Chondrocyte (in vitro differentiated cells): ENCODE measurements around the gene PINK1. TPM values are rescaled to one million over a fixed set of nuclear protein-coding genes. Genes with fewer than 3 reads are reported as not detected.

ENCODE experiments used
- DNase-seq: peaks from one replicate; pipeline ENCODE4 v3.0.0; 2021; ENCODE audit warnings: mixed read lengths, low spot score
- H3K27ac Mint-ChIP-seq: one replicate; pipeline ENCODE4 v1.8.0; 2021; ENCODE audit warnings: mild to moderate bottlenecking, moderate library complexity, mixed read lengths; ENCODE audit not compliant: unreplicated experiment
- H3K27me3 Mint-ChIP-seq: 2 replicates; pipeline ENCODE4 v1.8.0; 2021; ENCODE audit warnings: low read depth, mixed read lengths
- H3K36me3 Mint-ChIP-seq: 2 replicates; pipeline ENCODE4 v1.8.0; 2021; ENCODE audit warnings: low read depth, mixed read lengths
- H3K4me1 Mint-ChIP-seq: 2 replicates; pipeline ENCODE4 v1.8.0; 2021; ENCODE audit warnings: low read depth, mild to moderate bottlenecking, mixed read lengths
- H3K4me3 Mint-ChIP-seq: one replicate; pipeline ENCODE4 v1.8.0; 2021; ENCODE audit warnings: mild to moderate bottlenecking, moderate library complexity, mixed read lengths; ENCODE audit not compliant: unreplicated experiment
- H3K9me3 Mint-ChIP-seq: 2 replicates; pipeline ENCODE4 v1.8.0; 2021; ENCODE audit warnings: low read depth, mixed read lengths
- long read RNA-seq: library from polyadenylated mRNA; stranded (forward); transcript quantifications from one replicate; pipeline ENCODE4 v2.0.0, GENCODE V29; 2021
- total RNA-seq: library from RNA; stranded (reverse); gene quantifications from 3 replicates; pipeline ENCODE4 v1.2.1, GENCODE V29; 2021
- TF ChIP-seq, protein P1 (sequence below): fragments of 200-600 bp; sonication (generic); IDR thresholded peaks from 2 replicates; pipeline ENCODE4 v1.5.0; 2021; ENCODE audit warnings: antibody characterized with exemption, mild to moderate bottlenecking, moderate library complexity

PINK1 gene
- total RNA-seq, result 42.6 to 45.1 TPM (median 42.8 TPM) in 3 replicates
- long read RNA-seq, transcript PINK1-201 (8 exons, 2,660 nt), result major isoform, 164 of 206 reads
- long read RNA-seq, partial matches to known transcripts, result 31 of 206 reads
- long read RNA-seq, other reads (novel, unspliced or antisense), result 11 of 206 reads

DNA sequence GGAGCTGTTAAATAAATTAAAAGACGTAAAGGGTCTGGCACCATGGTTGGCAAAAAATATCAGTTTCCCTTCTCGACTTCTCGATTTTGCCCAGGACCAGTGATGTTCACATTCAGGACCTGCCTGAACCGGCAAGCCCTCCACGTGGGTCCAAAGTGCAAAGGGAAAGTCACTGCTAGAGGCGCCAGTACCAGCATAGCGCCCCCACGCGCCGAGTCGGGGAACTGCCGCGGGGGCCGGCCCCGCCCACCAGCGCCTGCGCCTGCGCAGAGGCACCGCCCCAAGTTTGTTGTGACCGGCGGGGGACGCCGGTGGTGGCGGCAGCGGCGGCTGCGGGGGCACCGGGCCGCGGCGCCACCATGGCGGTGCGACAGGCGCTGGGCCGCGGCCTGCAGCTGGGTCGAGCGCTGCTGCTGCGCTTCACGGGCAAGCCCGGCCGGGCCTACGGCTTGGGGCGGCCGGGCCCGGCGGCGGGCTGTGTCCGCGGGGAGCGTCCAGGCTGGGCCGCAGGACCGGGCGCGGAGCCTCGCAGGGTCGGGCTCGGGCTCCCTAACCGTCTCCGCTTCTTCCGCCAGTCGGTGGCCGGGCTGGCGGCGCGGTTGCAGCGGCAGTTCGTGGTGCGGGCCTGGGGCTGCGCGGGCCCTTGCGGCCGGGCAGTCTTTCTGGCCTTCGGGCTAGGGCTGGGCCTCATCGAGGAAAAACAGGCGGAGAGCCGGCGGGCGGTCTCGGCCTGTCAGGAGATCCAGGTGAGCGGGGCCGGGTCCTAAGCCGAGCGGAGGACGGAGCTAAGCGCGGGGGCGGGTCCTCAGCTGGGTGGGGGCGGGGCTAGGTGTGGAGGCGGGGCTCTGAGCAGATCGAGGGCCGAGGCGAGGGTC is at the start of gene PINK1:
Gene PINK1, plus strand, starts transcription at position 269 of the 875 bp plus-strand sequence. Its CDS starts 91 bp downstream, at position 360.
- peaks cover 20% of the 10 kb centered on the region for H3K4me1 Mint-ChIP-seq

DNA sequence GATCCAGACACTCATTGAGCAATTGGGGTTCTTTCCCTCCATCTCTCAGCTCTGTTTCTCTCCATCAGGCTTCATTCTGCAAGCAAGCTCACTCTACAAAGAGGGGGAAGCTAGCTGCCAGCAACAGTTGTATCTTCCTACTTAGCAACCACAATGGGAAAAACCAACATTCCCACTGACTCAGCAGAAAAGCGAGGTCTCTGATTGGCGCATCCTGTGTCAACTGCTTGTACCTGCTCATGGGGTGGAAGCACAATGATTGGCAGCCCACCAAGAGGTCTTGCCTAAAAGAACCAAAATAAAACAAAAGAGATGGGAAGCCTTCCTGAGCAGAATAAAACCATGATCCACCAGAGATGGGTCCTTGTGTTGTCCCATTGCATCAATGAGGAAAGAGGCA is 48.4 kb upstream of the PINK1 start:
- peaks cover 3% of the 10 kb centered on the region for H3K4me1 Mint-ChIP-seq
- no peaks in the 10 kb centered on the region for H3K9me3 Mint-ChIP-seq
- H3K4me3 Mint-ChIP-seq, result no peak overlapping the region
- H3K27ac Mint-ChIP-seq, result no peak overlapping the region
- DNase-seq, result no peak
- TF ChIP-seq, protein P1, sequence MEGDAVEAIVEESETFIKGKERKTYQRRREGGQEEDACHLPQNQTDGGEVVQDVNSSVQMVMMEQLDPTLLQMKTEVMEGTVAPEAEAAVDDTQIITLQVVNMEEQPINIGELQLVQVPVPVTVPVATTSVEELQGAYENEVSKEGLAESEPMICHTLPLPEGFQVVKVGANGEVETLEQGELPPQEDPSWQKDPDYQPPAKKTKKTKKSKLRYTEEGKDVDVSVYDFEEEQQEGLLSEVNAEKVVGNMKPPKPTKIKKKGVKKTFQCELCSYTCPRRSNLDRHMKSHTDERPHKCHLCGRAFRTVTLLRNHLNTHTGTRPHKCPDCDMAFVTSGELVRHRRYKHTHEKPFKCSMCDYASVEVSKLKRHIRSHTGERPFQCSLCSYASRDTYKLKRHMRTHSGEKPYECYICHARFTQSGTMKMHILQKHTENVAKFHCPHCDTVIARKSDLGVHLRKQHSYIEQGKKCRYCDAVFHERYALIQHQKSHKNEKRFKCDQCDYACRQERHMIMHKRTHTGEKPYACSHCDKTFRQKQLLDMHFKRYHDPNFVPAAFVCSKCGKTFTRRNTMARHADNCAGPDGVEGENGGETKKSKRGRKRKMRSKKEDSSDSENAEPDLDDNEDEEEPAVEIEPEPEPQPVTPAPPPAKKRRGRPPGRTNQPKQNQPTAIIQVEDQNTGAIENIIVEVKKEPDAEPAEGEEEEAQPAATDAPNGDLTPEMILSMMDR, result no peak
- H3K36me3 Mint-ChIP-seq, result no peaks in the 10 kb centered on the region
- peaks cover 19% of the 10 kb centered on the region for H3K27me3 Mint-ChIP-seq

More for the DNA sequence above, at the start of gene PINK1:
- peak within 1 kb of the TSS; percentile 77 for H3K4me3 Mint-ChIP-seq
- TF ChIP-seq, protein P1, result peak; percentile 98
- peak within 1 kb of the TSS; percentile 69 for H3K27ac Mint-ChIP-seq
- DNase-seq, result no peak
- H3K36me3 Mint-ChIP-seq, result no peaks in the 10 kb centered on the region
- no peaks in the 10 kb centered on the region for H3K27me3 Mint-ChIP-seq
- H3K9me3 Mint-ChIP-seq, result no peaks in the 10 kb centered on the region

DNA sequence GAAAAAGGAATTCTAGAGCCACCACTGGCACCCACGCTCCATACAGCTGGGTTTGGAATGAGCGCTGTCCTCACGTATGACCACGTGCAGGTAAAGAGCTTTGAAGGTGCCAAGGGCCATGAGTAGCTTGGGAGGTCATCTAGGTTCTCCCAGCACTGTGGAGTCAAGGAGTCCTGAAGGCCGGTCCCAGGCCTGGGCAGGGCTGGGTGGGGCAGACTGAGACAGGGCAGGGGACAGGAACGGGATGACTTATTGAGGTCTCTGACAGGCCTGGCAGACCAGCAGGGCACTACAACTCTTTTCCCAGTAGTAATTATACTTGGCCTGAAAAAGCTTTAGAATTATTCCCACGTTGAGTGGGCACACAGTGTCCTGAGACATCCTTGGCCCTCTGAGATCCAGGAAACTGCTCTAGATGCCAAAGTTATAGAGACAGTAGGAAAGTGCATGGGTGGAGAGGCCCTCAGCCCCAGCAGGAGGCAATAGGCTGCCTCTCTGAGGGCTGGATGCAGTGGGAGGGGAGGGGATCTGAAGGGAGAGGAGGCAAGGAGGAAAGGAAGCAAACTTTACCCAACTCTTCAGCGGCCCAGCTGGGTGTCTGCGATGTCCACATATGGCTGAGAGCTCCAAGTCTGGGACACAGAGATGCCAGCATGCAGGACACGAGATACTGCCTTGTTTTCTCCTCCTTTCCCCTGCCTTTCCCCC is 46.2 kb upstream of the PINK1 start:
- Mint-ChIP-seq H3K27ac (no peak overlapping the region), H3K36me3 (no peaks in the 10 kb centered on the region), H3K9me3 (no peaks in the 10 kb centered on the region), H3K4me1 (peaks cover 3% of the 10 kb centered on the region), H3K4me3 (no peak overlapping the region), H3K27me3 (peaks cover 31% of the 10 kb centered on the region)
- no peak for DNase-seq
- TF ChIP-seq, protein P1, result no peak

DNA sequence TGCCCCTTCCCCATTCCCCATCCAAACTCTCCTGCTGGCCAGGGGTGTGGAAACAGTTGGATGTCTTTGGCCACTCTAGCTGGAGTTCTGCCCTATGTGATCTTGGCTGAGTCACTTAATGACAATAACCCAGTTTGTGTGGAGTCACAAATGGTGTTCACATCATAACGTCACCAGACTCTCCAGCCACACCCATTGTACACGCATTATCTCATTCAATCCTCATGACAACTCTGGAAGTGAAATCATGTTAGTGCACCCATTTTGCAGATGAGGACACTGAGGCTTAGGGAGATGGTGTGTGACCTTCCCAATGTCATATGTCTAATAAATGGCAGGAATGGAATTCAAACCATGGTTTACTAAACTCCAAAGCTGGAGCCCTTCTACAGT is 45.6 kb upstream of the PINK1 start:
- H3K4me3 Mint-ChIP-seq, result no peak overlapping the region
- no peak for DNase-seq
- H3K4me1 Mint-ChIP-seq, result peaks cover 3% of the 10 kb centered on the region
- no peaks in the 10 kb centered on the region for H3K9me3 Mint-ChIP-seq
- TF ChIP-seq, protein P1, result no peak
- H3K27ac Mint-ChIP-seq, result no peak overlapping the region
- H3K36me3 Mint-ChIP-seq, result no peaks in the 10 kb centered on the region
- H3K27me3 Mint-ChIP-seq, result peaks cover 33% of the 10 kb centered on the region

DNA sequence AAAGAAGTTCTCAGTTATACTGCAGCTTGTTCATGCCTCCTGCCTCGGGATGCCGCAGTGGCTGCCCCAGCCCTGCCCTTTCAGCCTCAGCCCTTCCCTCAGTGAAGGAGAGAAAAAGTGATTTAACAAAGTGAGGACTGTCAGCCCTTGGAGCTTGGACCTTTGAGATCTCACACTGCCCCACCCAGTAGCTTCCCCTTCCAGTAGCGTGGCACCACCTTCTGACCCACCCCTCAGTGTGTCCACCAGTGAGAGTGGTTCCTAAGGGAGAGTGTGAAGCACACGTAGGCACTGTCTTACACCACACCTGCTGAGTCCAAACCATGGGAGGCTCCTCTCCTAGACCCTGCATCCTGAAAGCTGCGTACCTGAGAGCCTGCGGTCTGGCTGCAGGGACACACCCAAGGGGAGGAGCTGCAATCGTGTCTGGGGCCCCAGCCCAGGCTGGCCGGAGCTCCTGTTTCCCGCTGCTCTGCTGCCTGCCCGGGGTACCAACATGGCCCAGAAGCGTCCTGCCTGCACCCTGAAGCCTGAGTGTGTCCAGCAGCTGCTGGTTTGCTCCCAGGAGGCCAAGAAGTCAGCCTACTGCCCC is 44.5 kb upstream of the PINK1 start, which contains the start of gene CDA:
Gene CDA, plus strand, starts transcription at position 464 of the 592 bp plus-strand sequence. Its CDS starts 33 bp downstream, at position 497.
- H3K4me3 Mint-ChIP-seq, result no peak within 1 kb of the TSS

More for the DNA sequence above, 44.5 kb upstream of the PINK1 start, which contains the start of gene CDA:
- TF ChIP-seq, protein P1, result no peak
- peaks cover 3% of the 10 kb centered on the region for H3K4me1 Mint-ChIP-seq
- H3K27ac Mint-ChIP-seq, result no peak within 1 kb of the TSS
- H3K27me3 Mint-ChIP-seq, result peaks cover 30% of the 10 kb centered on the region
- H3K36me3 Mint-ChIP-seq, result no peaks in the 10 kb centered on the region
- H3K9me3 Mint-ChIP-seq, result no peaks in the 10 kb centered on the region
- no peak for DNase-seq
